ENCODE data around the gene CDKAL1.

- TF ChIP-seq ZNF431 (CRISPR knock-in tag; IDR thresholded peaks at IDR 0.05) (no peak), IRF1 (CRISPR knock-in tag; IDR thresholded peaks at IDR 0.05; ENCODE audit: borderline replicate concordance) (no peak), ZMIZ1 (IDR thresholded peaks at IDR 0.05; ENCODE audit: low read depth in 2 of 2, low read length in 2 of 2) (no peak), CTCF (IDR thresholded peaks at IDR 0.05 in 2 of 3, conservative IDR thresholded peaks at IDR 0.05 in 1 of 3; ENCODE audit: insufficient read depth in 2 of 3, low read depth in 1 of 3, low read length in 3 of 3) (no peak), RNF219 (CRISPR knock-in tag; IDR thresholded peaks at IDR 0.05) (no peak), ZNF280B (CRISPR knock-in tag; IDR thresholded peaks at IDR 0.05) (no peak), EZH2 (IDR thresholded peaks at IDR 0.05; ENCODE audit: borderline replicate concordance, low read depth, low read length) (no peak), ZBTB7A (IDR thresholded peaks at IDR 0.05; ENCODE audit: borderline replicate concordance, control insufficient read depth, low read depth, low read length) (no peak), SMAD1 (IDR thresholded peaks at IDR 0.05; ENCODE audit: low read depth, low read length, partially characterized antibody) (no peak), SMARCC2 (IDR thresholded peaks at IDR 0.05; ENCODE audit: low read depth) (no peak), CBX8 (IDR thresholded peaks at IDR 0.05; ENCODE audit: borderline replicate concordance, extremely low read depth, low read depth, low read length, poor library complexity, severe bottlenecking) (no peak), RBM39 (optimal IDR thresholded peaks at IDR 0.05; ENCODE audit: low read depth, low read length) (no peak), NFE2 (IDR thresholded peaks at IDR 0.05; ENCODE audit: low read depth) (no peak)
Measured at GRCh38 chr6:20610636-20611370, 76.5 kb downstream of the CDKAL1 start.

Measured in K562 (cell line).